GM19240 (cell line): ENCODE measurements around the gene ZNF462.
"Not testable (repeated sequence)": the region's sequence is repeated elsewhere in the genome, so short reads cannot be mapped to it uniquely, and the experiment has no call there.

Experiments used
- DNase-seq: peaks from one replicate; pipeline ENCODE4 v3.0.0; 2011; ENCODE audit warnings: low spot score; ENCODE audit not compliant: insufficient read length

Gene ZNF462

DNA sequence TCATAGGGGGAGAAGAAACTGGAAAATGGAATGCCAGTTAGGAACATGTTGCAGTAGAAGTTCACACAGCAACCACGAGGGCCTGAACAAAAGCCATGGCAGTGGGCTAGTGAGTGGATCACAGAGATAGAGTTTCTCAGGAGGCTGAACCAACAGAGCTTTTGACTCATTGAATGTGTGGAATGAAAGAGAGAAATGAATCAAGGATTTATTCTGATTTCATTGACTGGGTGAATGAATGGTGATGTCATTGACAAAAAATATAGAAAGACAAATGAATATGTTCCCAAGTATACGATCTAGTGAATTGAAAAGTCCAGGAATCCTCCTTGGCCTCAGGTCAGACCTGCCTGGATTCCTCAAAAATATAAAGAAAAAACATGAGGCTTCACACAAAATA is 99.2 kb downstream of the ZNF462 start:
- no peak for DNase-seq

DNA sequence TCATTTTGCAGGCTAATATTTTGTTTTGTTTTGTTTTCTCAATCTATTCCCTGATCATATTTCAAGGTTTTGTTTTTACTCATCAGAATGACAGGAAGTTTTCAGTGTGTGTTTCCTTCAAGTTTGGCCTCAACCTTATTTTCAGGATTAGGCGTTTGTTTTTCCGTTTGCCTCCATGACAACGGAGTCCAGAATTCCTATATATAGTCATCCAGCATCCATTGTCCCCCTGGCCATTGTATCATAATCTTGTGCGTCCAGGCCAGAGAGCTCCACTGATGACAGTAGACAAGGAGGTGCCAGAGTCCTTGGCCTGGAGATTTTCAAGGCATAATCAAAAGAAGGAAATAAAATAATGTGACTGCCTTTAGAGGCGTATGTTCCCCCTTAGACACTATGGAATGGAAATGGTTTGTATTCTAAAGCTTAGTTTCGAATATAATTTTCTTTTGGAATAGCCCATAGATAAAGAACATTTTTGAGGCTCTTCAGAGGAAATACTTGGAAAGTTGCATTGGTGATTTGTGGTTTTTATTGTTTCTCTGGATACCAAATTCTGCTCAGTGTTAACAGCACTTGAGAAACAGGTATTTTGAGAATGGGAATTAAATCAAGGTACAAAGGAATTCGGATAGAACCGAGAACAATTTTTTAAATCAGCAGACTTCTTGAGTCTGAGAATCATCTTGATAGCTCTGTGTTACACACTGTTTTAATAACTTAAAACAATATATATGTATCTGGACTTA is 99.8 kb downstream of the ZNF462 start:
- no peak for DNase-seq

DNA sequence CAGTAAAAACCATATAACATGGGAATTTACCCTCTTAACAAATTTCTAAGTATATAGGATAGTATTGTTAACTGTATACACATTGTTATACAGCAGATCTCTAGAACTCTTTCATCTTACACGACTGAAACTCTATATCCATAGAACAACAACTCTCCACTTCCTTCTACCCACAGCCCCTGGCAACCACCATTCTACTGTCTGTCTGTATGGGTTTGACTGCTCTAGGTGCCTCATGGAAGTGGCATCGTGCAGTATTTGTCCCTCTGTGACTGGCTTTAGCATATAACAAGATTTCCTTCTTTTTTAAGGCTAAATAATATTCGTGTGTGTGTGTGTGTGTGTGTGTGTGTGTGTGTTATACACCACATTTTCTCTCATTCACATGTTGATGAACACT is 100.7 kb downstream of the ZNF462 start:
- DNase-seq, result no peak

DNA sequence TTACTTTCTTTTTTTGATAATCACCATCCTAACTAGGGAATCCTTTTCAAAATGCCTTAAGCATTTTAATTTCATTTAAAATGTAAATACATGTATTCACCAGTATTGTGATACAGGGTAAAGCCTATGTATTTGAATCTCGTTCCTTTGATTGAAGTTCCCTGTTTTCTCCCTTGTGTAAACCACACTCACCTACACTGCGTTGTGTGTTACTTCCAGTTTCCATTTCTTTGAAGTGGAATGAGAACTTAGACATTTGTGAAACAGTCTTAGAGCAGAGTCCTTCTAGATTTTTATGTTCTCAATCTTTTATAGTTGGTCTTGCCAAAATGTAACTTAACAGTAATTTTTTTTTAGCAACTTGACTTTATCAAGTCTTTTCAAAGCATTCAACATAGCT is 101.4 kb downstream of the ZNF462 start:
- DNase-seq, result no peak

DNA sequence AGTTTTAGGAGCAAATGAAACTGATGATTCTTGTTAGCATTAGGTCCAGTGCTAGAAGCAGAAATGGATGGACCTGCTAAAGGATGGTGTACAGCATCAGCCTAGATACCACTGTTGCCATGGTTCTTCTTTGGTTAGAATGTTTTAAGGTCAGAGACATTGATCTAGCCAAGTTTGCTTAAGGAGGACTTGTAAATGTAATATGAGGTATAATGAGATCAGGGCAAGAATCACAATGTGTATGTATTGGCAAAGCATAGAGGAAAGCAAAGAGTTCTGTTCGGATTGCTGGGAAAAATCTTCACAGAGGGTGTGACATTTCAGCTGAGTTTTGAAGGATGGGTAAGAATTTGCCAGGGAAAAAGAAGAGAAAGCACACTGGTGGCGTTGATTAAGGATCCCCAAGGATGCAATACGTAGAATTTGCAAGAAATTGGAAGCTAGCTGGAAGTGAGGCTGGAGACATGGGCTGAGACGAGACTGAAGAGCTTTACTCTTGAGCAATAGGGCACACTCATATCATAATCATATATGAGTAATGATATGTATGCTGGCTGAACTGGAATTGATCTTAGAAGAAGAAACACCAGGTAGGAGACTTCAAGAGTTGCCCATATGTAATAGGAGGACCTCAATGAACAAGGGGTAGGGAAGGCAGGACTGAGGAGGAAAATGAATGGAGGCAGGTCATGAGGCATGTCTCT is 102.0 kb downstream of the ZNF462 start:
- DNase-seq, result no peak

DNA sequence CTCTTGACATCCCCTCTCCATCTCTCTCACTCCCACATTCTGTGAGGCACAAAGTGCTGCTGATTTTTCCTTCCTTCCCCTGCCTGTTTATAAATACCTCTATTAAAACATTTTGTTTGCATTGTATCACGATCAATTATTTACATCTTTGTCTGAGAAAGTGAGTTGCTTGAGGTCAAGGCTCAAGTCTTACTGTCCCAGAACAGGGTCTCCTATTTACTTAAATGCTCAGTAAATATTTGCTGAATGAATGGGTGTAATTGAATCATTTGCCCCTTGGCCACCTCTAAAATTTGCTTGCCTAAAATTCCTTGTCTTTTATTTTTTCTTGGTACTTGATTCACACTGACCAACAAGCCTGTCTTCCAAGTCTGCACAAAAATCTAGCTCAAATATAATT is 103.5 kb downstream of the ZNF462 start:
- DNase-seq, result no peak

DNA sequence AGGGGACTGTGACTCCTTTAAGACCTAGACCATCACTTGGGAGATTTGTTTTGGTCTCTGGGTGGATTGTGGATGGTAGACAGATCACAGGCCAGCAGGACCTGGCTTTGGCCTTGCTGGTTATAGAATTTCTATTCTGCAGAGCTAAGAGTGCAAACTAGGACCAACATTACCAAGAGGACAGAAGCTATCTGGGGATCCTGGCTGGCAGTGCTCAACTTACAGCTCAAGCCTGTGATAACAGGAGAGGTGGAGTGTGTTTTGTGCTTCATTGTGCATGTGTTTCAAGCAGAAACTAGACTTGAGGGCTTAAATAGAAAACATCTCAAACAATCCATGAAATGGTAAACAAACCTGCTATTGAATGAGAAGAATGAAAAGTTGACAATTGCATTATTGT is 106.7 kb downstream of the ZNF462 start:
- no peak for DNase-seq

DNA sequence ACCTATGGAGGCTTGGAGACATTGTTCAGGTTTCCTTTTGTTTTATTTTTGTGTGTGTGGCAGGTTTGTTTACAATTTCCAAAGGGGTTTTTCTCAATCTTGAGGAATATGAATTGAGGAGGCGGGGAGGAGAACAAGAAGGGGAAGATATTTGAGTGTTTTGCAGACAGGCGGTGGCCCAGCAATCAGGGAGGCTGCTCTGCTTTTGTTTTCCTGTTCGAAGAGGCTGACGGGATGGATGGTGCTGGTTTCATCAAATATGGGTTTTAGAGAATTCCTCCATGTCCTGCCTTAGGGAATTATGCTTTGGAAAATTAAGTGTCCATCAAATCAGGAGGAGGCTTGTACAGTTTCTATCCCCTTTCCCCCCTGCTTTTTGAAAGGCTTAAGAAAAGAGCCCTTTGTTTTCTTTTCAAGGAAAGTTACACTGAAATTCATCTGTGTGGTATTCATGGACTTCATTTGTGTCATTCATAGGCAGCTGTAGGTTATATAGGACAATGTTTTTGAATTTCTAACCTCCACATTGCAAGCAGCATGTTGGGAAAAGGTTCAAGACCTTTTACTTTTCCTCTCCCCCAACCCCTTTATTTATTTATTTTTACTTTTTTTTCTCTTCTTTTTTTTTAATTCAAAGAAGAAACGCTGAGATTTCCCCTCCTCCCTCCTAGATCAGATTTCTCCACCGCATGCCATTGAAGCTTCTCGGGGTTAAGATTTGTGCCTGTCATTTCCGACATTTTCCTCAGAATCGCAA is 107.4 kb downstream of the ZNF462 start:
- no peak for DNase-seq

DNA sequence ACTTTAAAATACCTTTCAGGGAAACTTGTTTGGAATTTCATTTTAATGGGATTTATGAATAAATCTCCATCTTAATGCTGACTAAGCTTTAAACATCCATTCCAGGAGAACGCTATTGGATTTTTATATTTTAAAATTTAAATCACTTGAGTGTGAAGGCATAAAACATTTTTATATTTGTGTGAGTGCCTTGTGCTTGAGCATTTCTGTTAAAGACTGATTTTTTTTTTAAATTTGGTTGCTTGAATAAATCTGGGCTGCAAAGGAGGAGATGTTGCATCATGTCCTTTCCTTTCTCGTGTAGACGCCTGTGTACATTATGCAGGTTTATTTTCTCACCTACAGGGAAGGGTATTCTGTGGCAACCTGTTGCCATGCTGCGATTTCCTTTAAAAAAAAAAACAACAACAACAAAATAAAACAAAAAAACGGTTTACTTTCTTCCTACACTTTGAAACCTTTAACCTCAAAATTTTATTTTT is 108.1 kb downstream of the ZNF462 start:
- no peak for DNase-seq

DNA sequence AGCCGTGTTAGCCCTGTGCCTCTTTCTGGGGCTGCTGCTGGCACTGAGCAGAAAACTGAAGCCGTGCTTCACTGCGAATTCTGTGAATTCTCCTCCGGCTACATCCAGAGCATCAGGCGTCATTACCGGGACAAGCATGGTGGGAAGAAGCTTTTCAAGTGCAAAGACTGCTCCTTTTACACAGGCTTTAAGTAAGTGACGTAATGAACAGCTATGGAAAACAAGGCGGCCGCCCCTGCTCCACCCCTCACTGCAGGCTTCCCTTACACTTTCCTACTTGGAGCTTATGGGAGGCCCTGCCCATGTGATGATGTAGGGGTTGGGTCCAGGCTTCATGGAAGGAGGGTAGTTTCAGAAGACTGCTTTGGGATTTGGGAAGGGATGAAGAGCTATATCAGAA is 109.1 kb downstream of the ZNF462 start:
- no peak for DNase-seq

DNA sequence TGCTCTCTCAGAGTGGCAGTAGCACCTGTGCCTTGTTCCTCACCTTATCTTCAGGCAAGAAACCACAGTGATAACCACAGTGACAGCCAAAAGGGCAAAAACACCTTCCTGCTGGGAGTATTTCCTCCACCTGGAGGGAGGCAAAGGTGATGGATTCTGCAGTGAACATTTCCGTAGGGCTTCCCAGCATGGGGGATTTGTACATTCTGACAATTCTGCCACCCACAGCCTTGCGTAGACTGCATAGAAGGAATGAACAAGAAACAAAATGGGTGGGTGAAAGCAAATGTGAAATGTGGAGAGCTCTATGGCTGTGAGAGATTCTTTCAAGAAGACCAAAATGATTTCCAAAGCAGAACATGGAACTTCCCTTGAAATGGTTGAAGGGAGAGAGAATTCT is 111.4 kb downstream of the ZNF462 start:
- DNase-seq, result no peak

DNA sequence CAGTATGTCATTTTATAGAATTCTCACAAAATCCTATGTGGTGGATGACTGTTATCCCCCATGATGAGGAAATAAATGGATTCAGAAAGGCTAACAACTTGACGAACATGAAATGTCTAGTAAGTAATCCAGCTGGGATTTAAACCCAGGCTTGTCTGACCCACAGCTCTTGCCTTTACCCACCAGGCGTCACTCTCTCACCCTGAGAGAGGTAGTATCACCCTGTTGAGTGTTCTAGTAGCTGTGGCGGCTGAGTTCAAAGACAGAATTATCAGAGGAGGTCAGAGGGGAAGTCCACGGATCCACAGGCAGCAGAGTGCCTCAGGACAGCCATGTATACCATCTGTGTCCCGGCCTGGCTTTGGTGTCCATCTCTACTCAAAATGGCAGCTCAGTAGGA is 113.8 kb downstream of the ZNF462 start:
- DNase-seq, result no peak

DNA sequence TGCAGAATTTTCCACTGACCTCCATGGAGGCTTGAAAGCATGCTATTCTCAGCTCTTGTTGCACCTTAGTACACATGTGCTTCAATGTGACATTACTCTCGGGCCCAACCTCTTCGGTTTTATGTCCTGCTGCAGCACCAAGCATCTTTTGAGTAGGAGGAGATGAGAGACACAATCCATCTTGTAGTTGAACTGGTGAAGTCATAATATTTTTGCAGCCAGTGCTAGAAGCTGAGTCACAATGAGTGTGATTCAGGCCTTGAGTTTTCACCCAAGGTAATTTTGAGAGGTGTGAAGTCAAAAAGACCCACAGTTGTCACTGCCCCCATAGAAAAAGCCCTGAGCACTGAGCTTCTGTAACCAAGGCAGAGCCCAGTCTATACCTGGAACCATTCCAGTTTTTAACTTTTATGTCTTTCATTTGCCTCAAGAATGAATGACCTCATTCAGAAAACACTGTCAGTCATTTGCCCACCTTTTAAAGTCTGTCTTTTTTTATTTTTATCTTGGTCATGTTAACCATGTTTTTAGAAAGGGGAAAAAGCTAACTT is 117.7 kb downstream of the ZNF462 start:
- DNase-seq, result no peak

DNA sequence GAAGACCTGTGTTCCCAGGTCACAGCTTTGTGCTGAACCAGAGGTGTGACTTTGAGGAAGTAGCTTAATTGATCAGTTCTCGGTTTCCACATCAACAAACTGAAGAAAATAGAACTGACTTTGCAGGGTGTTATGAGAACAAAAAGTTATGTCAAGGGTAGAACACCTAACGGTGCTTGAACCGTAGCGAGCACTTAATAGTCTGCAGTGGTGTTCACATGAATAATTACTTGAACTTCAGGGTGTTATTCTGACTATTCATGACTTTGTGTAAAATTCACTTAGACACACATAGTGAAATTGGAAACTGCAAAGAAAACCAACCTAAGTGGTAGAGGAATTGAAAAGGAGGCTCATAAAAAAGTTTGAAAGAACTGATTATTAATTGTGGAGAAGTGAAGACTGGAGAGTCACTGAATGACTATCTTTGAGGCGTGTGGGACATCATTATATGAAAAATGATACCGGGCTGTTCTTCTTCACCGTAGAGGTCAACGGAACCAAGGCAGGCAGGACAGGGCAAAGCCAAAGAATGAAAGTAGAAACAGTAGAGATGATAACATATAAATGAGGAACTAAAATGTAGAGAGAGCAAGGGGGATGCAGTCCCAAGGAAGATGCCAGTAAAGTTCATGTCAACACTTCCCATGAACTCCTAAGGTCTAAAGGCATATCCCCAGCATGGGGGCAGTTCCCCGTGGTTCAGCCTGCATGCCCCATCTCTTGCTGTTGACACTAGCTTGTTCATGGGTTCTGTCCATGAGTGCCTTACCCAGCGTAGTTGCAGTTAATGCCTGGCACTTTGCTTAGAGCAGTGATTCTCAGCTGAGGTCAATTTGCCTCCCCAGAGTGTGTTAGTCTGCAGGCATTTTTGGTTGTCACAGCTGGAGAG is 118.7 kb downstream of the ZNF462 start:
- DNase-seq, result no peak

DNA sequence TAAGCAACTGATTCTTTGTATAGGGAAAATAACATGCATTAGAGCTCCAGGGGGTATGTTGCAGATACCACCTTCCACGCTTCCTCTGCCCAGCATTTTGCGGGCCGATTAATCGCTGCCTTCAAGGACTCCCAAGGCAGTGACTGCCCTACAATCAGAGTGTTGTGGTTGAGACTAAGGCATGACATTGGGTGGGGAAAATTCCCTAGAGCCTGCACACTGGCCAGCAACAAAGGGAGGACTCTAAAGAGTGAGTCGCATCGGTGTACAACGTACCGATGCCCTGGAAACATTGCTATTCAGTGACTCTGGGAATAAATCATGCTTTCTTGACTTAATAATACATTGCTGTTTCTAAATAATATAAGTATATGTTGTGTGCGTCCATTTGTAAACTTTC is 119.7 kb downstream of the ZNF462 start:
- no peak for DNase-seq

DNA sequence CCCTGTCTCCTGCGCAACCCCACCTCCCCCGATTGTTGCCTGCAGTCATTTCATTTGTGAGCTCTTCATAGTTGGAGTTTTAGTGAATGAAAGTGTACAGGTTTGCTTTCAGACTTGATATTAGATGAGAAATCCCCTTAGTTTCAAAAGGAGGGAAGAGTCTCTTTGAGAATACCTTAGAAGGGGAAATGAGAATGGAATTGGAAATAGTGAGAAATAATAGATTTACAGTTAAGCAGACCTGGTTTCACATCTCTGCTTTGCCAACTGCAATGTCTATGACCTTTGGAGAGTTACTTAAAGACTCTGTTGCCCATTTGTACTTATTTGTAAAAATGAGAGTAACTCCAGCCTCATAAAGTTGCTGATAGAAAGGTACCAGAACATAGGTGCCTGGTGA is 120.4 kb downstream of the ZNF462 start:
- no peak for DNase-seq

DNA sequence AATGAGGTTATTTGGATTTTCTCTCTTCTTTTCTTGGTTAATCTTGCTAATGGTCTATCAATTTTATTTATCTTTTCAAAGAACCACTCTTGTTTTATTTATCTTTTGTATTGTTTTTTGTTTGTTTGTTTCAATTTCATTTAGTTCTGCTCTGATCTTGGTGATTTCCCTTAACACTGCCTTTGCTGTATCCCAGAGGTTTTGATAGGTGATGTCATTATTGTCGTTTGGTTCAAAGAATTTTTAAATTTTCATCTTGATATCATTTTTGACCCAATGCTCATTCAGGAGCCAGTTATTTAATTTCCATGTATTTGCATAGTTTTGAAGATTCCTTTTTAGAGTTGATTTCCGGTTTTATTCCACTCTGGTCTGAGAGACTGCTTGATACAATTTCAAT is 126.9 kb downstream of the ZNF462 start:
- DNase-seq, result not testable (repeated sequence)

DNA sequence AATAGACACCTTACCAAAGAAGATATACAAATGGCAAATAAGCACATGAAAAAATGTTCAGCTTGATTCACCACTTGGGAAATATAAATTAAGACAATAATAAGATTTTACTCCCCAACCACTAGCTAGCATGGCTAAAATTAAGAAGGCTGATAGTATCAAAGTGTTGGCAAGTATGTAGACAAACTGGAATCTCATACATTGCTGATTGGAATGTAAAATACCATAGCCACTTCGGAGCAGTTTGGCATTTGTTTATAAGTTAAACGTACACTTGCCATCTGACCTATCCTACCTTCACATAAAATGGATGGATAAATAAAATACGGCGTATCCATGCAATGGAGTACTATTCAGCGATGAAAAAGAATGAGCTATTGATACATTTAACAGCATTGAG is 129.2 kb downstream of the ZNF462 start:
- no peak for DNase-seq

DNA sequence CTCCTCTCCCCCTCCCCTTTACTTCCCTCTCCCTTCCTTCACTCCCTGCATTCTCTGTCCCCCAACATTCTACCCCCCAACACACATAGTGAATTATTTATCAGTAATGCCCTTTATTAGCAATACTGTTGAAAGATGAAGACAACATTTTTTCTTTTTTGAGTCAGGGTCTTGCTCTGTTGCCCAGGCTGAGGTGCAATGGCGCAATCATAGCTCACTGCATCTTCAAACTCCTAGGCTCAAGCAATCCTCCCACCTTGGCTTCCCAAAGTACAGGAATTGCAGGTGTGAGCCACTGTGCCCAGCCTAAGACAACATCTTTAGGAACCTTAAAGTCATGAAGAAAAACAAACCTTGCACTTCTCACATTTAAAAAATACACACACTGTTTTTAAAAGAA is 130.6 kb downstream of the ZNF462 start:
- no peak for DNase-seq

DNA sequence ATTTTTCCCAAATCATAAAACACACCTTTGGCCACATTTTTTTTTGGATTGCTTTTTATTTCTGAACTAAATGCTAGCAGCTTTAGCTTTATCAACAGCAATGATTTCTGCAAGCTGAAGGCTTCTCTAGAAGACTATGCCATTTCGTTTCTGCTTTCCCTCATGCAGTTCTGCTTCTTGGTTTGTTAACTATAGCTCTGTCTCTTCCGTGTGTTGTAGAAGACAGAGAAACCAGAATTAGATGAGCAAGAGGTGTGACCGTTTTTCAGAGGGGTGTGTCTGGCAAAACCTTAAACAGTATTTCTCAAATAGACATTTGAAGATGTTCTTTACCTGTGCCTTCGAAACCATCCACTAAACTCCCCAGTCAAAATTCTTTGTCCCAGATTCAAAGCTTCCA is 131.5 kb downstream of the ZNF462 start:
- DNase-seq, result no peak

DNA sequence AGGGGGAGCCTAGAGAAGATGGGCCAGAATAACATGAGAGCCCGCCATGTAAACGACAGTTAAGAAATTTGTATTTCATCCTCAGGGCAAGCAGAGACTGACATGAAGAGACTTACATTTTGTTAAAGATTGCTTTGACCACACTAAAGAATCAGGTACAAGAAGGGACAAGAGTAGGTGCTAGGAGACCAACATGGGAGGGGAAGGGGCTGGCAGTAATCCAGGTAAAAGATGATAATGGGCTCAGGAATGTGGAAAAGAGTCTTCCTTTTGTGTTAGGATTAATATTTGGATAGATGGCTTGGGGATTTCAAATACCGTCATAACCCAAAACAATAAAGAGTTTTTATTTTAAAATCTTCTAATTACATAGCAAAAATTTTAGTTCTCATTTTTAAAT is 137.3 kb downstream of the ZNF462 start:
- DNase-seq, result no peak
